Ishikawa (cell line): ENCODE measurements around the gene PLEKHB1.

Experiments
- CEBPB ChIP-seq: IDR thresholded peaks from 2 replicates; pipeline ENCODE4 v1.6.1; 2012
- CREB1 ChIP-seq: IDR thresholded peaks from 2 replicates; pipeline ENCODE4 v1.6.1; 2012; ENCODE audit warnings: low read depth
- EGR1 ChIP-seq: IDR thresholded peaks from 2 replicates; pipeline ENCODE4 v1.6.1; 2012
- EP300 ChIP-seq: IDR thresholded peaks from 2 replicates; pipeline ENCODE4 v1.6.1; 2012; ENCODE audit warnings: borderline replicate concordance
- FOXM1 ChIP-seq: IDR thresholded peaks from 2 replicates; pipeline ENCODE4 v1.6.1; 2012; ENCODE audit warnings: low read depth, borderline replicate concordance
- NFIC ChIP-seq: IDR thresholded peaks from 2 replicates; pipeline ENCODE4 v1.6.1; 2012
- RAD21 ChIP-seq: IDR thresholded peaks from 2 replicates; pipeline ENCODE4 v1.6.1; 2012; ENCODE audit warnings: low read depth
- TAF1 ChIP-seq: IDR thresholded peaks from 2 replicates; pipeline ENCODE4 v1.6.1; 2012; ENCODE audit warnings: low read depth, mild to moderate bottlenecking
- TCF12 ChIP-seq: IDR thresholded peaks from 2 replicates; pipeline ENCODE4 v1.6.1; 2012; ENCODE audit warnings: low read depth
- TEAD4 ChIP-seq: IDR thresholded peaks from 2 replicates; pipeline ENCODE4 v1.6.1; 2012
- YY1 ChIP-seq: IDR thresholded peaks from 2 replicates; pipeline ENCODE4 v1.6.1; 2012; ENCODE audit warnings: low read depth
- ZBTB7A ChIP-seq: IDR thresholded peaks from 2 replicates; pipeline ENCODE4 v1.6.1; 2012; ENCODE audit warnings: low read depth
- TF ChIP-seq, protein P1 (sequence below): IDR thresholded peaks from 2 replicates; pipeline ENCODE4 v1.6.1; 2012; ENCODE audit warnings: low read depth, mild to moderate bottlenecking
- TF ChIP-seq, protein P2 (sequence below): IDR thresholded peaks from 2 replicates; pipeline ENCODE4 v1.6.1; 2012
- TF ChIP-seq, protein P3 (sequence below): IDR thresholded peaks from 2 replicates; pipeline ENCODE4 v1.6.1; 2012

The PLEKHB1 gene

DNA sequence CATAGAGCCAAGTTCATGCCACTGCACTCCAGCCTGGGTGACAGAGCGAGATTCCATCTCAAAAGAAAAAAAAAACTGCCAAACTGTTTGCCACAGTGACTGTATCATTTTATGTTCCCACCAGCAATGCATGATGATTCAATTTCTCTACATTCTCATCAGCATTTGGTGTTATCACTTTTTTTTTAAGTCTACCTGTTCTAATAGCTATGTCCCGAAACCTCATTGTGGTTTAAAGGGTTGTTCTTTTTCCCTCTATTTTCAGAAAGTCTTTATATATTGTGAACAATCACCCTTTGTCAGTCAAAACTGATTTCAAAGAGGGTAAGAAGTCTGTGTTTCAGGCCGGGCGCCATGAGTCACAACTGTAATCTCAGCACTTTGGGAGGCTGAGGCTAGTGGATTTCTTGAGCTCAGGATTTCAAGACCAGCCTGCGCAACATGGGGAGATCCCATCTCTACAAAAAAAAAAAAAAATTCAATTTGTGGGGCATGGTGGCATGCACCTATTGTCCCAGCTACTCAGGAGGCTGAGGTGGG, 33.7 kb upstream of the PLEKHB1 start:
- no peak for TF ChIP-seq NFIC
- TF ChIP-seq, protein P1, sequence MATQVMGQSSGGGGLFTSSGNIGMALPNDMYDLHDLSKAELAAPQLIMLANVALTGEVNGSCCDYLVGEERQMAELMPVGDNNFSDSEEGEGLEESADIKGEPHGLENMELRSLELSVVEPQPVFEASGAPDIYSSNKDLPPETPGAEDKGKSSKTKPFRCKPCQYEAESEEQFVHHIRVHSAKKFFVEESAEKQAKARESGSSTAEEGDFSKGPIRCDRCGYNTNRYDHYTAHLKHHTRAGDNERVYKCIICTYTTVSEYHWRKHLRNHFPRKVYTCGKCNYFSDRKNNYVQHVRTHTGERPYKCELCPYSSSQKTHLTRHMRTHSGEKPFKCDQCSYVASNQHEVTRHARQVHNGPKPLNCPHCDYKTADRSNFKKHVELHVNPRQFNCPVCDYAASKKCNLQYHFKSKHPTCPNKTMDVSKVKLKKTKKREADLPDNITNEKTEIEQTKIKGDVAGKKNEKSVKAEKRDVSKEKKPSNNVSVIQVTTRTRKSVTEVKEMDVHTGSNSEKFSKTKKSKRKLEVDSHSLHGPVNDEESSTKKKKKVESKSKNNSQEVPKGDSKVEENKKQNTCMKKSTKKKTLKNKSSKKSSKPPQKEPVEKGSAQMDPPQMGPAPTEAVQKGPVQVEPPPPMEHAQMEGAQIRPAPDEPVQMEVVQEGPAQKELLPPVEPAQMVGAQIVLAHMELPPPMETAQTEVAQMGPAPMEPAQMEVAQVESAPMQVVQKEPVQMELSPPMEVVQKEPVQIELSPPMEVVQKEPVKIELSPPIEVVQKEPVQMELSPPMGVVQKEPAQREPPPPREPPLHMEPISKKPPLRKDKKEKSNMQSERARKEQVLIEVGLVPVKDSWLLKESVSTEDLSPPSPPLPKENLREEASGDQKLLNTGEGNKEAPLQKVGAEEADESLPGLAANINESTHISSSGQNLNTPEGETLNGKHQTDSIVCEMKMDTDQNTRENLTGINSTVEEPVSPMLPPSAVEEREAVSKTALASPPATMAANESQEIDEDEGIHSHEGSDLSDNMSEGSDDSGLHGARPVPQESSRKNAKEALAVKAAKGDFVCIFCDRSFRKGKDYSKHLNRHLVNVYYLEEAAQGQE = no peak
- TF ChIP-seq CREB1 = no peak
- no peak for TF ChIP-seq CEBPB
- TF ChIP-seq TCF12 = no peak
- no peak for TF ChIP-seq EP300
- TF ChIP-seq, protein P2, sequence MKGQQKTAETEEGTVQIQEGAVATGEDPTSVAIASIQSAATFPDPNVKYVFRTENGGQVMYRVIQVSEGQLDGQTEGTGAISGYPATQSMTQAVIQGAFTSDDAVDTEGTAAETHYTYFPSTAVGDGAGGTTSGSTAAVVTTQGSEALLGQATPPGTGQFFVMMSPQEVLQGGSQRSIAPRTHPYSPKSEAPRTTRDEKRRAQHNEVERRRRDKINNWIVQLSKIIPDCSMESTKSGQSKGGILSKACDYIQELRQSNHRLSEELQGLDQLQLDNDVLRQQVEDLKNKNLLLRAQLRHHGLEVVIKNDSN = no peak
- TF ChIP-seq, protein P3, sequence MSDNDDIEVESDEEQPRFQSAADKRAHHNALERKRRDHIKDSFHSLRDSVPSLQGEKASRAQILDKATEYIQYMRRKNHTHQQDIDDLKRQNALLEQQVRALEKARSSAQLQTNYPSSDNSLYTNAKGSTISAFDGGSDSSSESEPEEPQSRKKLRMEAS = no peak
- TF ChIP-seq FOXM1 = no peak
- no peak for TF ChIP-seq RAD21

DNA sequence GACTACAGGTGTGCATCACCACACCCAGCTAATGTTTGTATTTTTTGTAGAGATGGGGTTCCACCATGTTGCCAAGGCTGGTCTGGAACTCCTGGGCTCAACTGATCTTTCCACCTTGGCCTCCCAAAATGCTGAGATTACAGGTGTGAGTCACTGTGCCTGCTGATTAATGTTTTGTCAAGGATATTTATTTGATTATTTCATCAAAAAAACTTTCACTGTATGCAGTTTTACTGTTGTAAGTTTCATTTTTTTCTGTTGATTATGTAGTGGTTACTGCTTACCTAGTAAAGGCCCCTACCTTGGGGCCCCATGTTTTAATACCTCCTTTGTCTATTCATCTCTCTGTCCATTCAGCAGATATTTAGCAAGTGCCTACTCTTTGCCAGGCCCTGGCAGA, 31.8 kb upstream of the PLEKHB1 start:
- TF ChIP-seq ZBTB7A = no peak
- TF ChIP-seq RAD21 = no peak
- no peak for TF ChIP-seq TAF1

DNA sequence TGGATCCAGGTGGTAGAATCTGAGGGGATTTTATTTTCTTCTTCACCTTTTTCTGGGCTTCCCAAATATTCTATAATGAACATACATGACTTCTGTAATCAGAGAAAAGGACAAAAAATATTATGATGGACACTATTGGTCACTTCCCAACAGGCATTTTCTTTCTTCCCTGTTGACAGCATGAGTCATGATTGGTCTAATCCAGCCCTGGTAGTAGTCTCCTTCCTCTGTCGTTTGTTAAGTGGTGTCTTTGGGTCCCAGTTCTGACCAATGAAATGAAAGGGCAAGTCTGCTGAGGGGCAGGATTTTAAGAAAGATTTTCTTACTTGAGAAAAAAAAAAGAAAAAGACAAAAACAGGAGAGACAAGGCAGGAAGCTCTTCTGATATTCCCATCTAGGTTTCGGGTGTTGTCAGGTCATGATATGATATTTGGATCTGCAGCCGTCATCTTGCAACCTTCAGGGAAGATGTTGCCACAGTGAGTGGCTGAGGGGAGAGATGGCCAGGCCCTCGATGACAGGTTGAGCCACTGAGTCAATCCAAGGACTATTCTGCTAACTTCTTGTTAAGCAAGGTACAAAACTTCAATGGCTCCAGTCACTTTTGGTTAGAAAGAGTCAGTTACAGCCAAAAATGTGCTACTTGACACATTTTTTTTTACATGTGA, 23.3 kb upstream of the PLEKHB1 start:
- TF ChIP-seq EP300 = no peak
- no peak for TF ChIP-seq RAD21
- no peak for TF ChIP-seq EGR1
- TF ChIP-seq TAF1 = no peak
- TF ChIP-seq CEBPB = no peak
- TF ChIP-seq, protein P2 = no peak
- no peak for TF ChIP-seq CREB1
- no peak for TF ChIP-seq ZBTB7A
- TF ChIP-seq, protein P1 = no peak
- TF ChIP-seq YY1 = no peak
- TF ChIP-seq FOXM1 = no peak
- no peak for TF ChIP-seq TEAD4
- TF ChIP-seq, protein P3 = no peak
- TF ChIP-seq NFIC = no peak
- no peak for TF ChIP-seq TCF12

DNA sequence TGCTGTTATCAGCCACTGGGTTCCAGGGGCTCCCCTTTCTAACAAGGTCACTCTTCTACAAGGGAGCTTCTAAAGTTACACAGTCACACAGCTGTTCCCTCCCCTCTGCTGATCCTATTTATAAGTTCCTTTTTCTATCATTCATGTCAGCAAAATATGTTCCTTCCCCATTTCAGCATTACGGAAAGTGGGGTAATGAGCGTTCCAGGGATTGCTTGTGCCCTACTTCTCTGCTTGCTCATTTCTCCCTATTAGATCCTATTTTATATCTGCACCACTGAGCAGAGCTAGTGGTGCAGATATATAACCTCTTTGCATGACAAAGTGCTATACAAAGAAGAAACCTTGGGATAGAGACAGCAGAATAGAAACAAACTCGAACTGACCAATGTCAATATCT, 22.7 kb upstream of the PLEKHB1 start:
- TF ChIP-seq TAF1 = no peak
- no peak for TF ChIP-seq EGR1
- no peak for TF ChIP-seq RAD21
- TF ChIP-seq ZBTB7A = no peak
- TF ChIP-seq, protein P2 = no peak
- no peak for TF ChIP-seq NFIC

DNA sequence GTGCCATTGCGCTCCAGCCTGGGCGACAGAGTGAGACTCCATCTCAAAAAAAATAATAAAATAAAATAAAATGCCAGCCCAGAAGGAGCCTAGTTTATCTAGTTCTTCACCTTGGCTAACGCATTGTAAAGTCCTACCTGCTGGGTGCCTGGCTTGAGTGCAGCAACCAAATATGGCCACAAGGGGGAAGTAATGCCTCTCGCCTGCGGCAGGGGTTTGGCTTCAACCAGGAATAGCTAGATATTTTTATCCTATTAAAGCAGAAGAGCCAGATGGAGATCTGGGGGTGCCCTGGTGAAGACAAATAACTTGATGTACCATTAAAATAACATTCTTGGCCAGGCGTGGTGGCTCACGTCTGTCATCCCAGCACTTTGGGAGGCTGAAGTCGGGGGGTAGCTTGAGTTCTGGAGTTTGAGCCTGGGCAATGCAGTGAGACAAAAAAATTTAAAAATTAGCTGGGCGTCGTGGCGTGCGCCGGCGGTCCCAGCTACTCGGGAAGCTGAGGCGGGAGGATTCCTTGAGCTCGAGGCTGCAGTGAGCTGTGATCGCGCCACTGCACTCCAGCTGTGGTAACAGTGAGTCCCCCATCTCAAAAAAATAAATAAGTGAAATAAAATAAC, 20.6 kb upstream of the PLEKHB1 start:
- TF ChIP-seq, protein P3 = 0 out of 2 replicates have a peak, but pooled peaks have one; percentile 17
- TF ChIP-seq EP300 (no peak), RAD21 (peak; percentile 94), FOXM1 (no peak)
